Epithelial cell of proximal tubule (primary cell): ENCODE measurements around the gene NRXN3. TPM values are rescaled to one million over a fixed set of nuclear protein-coding genes. Genes with fewer than 3 reads are reported as not detected.

Experiments
- DNase-seq: peaks from one replicate; pipeline ENCODE4 v3.0.0-alpha.2; 2011; ENCODE audit warnings: low read depth
- H3K4me3 ChIP-seq: 2 replicates; pipeline ENCODE4 v1.5.1; 2011; ENCODE audit warnings: low read depth, mild to moderate bottlenecking, low read length
- CTCF ChIP-seq: conservative IDR thresholded peaks from 2 replicates; pipeline ENCODE4 v1.5.1; 2012; ENCODE audit warnings: low read depth, mild to moderate bottlenecking, low read length
- total RNA-seq: library from RNA; depleted of rRNA; stranded (reverse); fragments of >200 nt; gene quantifications from 2 replicates; pipeline ENCODE4 v1.2.3, GENCODE V29; 2015

NRXN3 gene
- total RNA-seq, 1 donor from 2014 or later = 1.2 TPM

- no peak for TF ChIP-seq CTCF
- H3K4me3 ChIP-seq = no peak overlapping the region
These were observed 188.4 kb downstream of the NRXN3 start for GRCh38 chr14:78358591-78358990.

GRCh38 chr14:78359581-78359980, 189.4 kb downstream of the NRXN3 start:
- H3K4me3 ChIP-seq = no peak overlapping the region
- TF ChIP-seq CTCF = no peak
- no peak for DNase-seq

More at GRCh38 chr14:78358591-78358990, 188.4 kb downstream of the NRXN3 start:
- no peak for DNase-seq

GRCh38 chr14:78363008-78363407, 192.8 kb downstream of the NRXN3 start:
- no peak for TF ChIP-seq CTCF
- H3K4me3 ChIP-seq = no peak overlapping the region
- DNase-seq = no peak

- no peak overlapping the region for H3K4me3 ChIP-seq
- no peak for TF ChIP-seq CTCF
- no peak for DNase-seq
These were observed 197.2 kb downstream of the NRXN3 start for GRCh38 chr14:78367355-78367754.

- TF ChIP-seq CTCF = no peak
- no peak for DNase-seq
- no peak overlapping the region for H3K4me3 ChIP-seq
These were observed 212.9 kb downstream of the NRXN3 start for GRCh38 chr14:78383060-78383459.

GRCh38 chr14:78398216-78398615, 228.0 kb downstream of the NRXN3 start:
- no peak for DNase-seq
- no peak for TF ChIP-seq CTCF

GRCh38 chr14:78399316-78399889, 229.2 kb downstream of the NRXN3 start:
- no peak for DNase-seq

More at GRCh38 chr14:78398216-78398615, 228.0 kb downstream of the NRXN3 start:
- no peak overlapping the region for H3K4me3 ChIP-seq

More at GRCh38 chr14:78399316-78399889, 229.2 kb downstream of the NRXN3 start:
- no peak overlapping the region for H3K4me3 ChIP-seq
- TF ChIP-seq CTCF = no peak
